ENCODE results near the gene SLC13A2. TPM values are rescaled to one million over a fixed set of nuclear protein-coding genes. Genes with fewer than 3 reads are reported as not detected.
"Not testable (repeated sequence)": the region's sequence is repeated elsewhere in the genome, so short reads cannot be mapped to it uniquely, and the experiment has no call there.

The SLC13A2 gene, protein sequence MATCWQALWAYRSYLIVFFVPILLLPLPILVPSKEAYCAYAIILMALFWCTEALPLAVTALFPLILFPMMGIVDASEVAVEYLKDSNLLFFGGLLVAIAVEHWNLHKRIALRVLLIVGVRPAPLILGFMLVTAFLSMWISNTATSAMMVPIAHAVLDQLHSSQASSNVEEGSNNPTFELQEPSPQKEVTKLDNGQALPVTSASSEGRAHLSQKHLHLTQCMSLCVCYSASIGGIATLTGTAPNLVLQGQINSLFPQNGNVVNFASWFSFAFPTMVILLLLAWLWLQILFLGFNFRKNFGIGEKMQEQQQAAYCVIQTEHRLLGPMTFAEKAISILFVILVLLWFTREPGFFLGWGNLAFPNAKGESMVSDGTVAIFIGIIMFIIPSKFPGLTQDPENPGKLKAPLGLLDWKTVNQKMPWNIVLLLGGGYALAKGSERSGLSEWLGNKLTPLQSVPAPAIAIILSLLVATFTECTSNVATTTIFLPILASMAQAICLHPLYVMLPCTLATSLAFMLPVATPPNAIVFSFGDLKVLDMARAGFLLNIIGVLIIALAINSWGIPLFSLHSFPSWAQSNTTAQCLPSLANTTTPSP
- total RNA-seq (2014; rRNA removed; shearing (Covaris generic)): not detected in 2 replicates

DNA sequence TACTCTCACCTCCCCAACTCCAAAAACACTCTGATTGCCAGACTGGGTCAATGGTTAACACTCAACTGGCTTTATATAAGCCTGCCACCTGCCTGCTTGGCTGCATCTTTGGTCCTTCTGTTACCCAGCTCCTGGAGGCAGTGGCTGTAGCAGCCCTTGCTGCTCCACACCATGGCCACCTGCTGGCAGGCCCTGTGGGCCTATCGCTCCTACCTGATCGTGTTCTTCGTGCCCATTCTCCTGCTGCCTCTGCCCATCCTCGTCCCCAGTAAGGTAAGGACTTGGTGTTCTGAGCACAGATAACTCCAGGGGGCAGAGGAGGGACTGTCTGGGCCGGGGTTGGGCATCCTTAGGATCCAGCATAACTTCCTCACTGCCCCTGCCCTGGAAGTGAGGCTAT, at the start of gene SLC13A2:
SLC13A2 (plus strand) TSS at position 103 of the 400 bp plus-strand sequence; CDS start at position 172, 69 bp downstream.
- DNase-seq (ENCODE audit: low read depth): no peak

DNA sequence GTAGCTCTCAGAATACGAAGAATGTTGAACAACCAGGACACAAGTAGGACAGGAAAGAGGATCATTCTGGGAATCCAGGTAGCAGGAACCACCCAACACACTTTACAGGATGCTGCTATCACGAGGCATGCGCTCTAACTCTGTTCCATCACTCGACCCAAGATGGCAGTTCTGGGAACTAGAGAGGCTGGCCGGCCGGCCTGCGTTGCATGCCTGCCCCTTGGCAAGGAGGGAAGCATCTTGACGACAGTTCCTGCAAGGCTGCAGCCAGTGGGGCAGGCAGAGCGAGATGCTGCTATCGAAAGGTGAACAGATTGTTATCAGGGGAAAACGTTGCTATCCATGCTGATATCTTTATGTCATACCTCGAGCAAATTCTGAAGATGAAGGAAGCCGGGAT, 48.2 kb upstream of the SLC13A2 start:
- DNase-seq (ENCODE audit: low read depth): no peak

DNA sequence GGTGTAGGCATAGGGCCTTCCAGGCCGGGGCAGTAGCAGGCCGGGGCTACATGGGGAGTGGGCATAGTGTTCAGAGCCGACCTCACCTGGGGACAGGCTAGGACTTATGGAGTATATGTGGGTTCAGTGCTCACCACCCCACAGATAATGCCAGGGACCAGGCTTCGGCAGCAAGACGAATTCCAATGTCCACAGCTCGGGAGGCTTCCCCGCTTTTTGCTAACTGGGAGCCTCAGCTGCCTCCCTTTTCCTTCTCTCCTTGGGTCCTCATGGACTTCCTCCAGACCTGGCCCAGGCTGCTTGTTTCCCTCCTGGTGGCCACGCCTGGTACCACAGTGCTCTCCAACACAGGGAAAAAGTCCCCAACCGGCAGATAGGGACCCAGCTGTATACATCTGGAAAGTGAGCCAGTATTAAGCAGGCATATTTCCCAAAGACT, 47.3 kb upstream of the SLC13A2 start:
- peak; percentile 25 for DNase-seq (ENCODE audit: low read depth)

DNA sequence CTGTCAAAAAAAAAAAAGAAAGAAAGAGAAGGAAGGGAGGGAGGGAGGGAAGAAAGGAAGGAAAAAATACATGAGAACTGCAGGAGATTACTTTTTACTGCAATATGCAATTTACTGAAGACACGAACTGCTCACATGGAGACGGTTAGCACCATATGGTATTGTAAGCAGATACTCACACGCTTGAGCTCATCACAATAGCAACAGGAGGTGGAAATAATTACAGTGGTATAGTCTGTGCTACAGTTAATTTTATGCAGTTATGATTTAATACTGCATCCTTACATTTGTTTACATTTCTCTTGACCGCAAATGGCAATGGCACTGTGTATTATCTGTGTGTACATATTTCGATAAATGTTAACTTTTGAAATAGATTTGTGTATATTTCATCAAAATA, 46.1 kb upstream of the SLC13A2 start:
- no peak for DNase-seq (ENCODE audit: low read depth)

DNA sequence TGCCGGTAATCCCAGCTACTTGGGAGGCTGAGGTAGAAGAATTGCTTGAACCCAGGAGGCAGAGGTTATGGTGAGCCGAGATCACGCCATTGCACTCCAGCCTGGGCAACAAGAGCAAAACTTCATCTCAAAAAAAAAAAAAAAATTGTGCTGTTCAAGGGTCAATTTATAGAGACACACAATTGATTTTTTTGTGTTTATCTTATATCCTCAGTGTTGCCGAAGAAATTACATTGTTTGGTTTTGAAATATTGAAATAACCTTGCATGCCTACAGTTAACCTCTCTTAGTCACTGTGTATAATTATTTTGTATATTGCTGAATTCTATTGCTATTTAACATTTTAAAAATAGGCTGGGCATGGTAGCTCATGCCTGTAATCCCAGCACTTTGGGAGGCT, 45.5 kb upstream of the SLC13A2 start:
- DNase-seq (ENCODE audit: low read depth): not testable (repeated sequence)

DNA sequence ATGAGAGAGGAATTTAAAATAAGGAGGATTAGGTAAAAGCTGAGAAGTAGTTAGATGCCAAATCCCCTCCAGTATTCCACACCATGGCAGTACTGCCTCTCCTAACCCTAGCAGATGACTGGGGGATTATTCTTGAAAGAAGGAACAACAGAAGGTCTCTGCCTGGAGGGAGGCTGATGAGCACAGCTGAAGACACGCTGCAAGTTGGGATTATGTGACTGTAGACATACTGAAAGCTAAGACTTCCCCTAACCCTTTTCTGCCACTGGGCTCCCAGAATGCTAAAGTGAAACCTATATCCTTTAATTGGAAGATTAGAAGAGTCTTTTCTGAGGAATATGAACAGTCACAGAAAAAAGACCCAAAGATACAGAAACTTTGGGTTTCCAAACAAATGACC, 39.7 kb upstream of the SLC13A2 start:
- no peak for DNase-seq (ENCODE audit: low read depth)

DNA sequence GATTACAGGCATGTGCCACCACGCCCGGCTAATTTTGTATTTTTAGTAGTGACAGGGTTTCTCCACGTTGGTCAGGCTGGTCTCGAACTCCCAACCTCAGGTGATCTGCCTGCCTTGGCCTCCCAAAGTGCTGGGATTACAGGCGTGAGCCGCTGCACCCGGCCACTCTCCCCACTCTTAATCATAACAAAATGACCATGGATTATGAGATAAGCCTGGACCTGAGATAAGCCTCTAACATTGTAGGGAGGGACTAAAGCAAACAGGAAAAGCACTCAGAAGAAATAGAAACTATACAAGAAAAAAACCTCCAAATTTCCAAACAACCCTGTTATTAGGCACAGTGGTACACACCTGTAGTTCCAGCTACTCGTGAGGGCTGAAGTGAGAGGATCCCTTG, 39.1 kb upstream of the SLC13A2 start:
- DNase-seq (ENCODE audit: low read depth): not testable (repeated sequence)

DNA sequence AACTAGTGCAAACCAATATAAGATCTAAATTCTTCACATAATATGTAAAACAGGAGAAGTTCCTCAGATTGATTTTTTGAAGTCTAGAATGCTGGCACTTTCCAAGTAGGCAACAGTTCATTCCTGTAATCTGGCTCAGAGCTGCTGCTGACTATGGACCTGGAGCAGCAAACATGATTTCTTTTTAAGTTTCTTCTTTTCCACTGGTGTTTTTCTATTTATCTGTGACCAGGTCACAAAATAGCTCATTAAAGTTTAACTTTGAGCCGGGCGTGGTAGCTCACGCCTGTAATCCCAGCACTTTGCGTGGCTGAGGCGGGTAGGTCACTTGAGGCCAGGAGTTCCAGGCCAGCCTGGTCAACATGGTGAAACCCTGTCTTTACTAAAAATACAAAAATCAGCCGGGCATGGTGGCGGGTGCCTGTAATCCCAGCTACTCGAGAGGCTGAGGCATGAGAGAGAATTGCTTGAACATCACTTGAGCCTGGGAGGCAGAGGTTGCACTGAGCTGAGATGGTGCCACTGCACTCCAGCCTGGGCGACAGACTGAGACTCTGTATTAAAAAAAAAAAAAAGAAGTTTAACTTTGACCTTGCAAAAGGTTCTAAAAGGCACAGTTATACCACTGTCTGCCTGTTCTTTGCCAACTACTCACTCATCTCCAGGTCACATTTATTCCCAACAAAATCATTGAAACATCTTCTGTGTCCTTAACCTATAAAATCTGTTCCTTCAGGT, 29.4 kb upstream of the SLC13A2 start:
- DNase-seq (ENCODE audit: low read depth): no peak

DNA sequence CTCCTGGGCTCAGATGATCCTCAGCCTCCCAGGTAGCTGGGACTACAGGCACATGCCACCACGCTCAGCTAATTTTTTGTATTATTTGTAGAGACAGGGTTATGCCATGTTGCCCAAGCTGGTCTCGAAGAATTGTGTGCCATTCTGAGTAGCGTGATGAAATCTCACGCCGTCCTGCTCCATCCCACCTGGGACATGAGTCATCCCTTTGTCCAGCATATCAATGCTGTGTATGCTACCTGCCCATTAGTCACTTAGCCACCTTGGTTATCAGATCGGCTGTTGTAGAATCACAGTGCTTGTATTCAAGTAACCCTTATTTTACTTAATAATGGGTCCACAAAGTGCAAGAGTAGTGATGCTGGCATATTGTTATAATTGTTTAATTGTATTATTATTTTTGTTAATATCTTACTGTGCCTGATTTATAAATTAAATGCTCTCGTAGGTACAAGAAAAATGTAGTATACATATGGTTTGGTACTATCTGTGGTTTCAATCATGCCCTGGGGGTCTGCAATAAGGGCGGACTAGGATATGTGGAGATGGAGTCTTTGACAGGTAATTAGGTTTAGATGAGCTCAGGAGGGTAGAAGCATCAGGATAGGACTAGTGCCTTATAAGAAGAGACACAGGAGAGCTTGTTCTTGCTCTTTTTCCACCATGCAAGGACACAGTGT, 26.6 kb upstream of the SLC13A2 start:
- DNase-seq (ENCODE audit: low read depth): no peak

DNA sequence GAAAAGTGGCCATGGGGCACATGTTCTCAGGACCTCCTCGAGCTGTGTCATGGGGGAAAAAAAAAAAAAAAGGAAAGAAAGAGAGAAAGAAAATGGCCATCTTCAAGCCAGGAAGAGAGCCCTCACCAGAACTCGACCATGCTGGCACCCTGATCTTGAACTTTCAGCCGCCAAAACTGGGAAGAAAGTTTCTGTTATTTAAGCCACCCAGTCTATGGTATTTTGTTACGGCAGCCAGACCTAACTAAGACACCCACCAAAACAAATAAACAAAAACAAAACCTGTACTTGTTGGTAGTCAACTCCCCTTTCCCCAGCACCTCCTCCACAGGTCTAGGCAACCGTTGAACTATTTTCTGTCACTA, 26.1 kb upstream of the SLC13A2 start:
- no peak for DNase-seq (ENCODE audit: low read depth)

DNA sequence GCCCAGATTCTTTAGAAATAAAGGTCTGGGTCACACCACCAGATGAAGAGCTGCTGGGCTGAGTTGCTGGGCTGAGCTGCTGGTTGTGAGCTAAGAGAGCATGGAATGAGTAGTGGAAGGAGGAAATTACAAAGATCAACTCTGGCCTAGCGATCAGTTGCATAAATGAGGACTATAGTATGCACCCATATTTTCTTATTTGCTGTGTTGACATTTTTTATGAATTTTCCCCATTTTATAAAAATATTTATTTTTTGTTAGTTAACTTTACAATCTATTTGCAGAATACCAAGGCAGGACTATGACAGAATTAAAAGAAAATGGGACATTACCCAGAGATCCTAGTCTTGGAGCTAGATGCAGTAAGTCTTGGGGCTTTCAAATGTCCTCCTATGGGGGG, 23.6 kb upstream of the SLC13A2 start:
- DNase-seq (ENCODE audit: low read depth): no peak

DNA sequence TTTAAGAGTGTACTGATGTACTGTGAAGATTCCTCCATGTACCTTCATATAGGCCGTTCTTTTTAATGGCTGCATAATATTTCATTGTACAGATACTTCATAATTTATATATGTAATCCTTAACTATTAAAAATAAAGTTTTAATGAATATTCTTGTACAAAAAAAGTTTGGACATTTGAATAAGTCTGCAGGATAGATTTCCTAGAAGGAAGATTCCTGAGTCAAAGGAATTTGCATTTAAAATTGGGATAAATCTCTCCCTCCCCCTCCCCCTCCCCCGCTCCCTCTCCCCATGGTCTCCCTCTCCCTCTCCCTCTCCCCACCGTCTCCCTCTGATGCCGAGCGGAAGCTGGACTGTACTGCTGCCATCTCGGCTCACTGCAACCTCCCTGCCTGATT, 15.6 kb upstream of the SLC13A2 start:
- no peak for DNase-seq (ENCODE audit: low read depth)

DNA sequence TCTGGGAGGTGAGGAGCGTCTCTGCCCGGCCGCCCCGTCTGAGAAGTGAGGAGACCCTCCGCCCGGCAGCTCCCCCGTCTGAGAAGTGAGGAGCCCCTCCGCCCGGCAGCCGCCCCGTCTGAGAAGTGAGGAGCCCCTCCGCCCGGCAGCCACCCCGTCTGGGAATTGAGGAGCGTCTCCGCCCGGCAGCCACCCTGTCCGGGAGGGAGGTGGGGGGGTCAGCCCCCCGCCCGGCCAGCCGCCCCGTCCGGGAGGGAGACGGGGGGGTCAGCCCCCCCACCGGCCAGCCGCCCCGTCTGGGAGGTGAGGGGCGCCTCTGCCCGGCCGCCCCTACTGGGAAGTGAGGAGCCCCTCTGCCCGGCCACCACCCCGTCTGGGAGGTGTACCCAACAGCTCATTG, 14.6 kb upstream of the SLC13A2 start:
- DNase-seq (ENCODE audit: low read depth): not testable (repeated sequence)

DNA sequence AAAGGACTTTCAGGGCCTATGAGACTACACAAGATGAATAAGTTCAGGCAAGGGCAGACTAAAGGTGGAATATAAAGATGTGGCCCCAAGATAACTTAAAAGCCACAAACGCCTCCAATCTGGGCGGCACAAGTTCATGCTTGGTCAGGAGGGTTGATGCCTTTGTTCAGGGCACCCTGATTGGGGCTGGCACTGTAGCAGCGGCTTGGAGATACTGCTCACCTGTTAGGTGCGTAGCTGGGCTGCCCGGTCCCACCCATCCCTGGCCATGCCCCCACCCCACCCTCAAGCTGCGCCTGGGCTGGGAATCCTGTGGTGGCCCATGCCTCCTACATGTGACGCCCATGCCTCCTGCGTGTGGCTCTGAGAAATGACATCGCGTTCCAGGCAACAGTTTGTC, 12.5 kb upstream of the SLC13A2 start:
- no peak for DNase-seq (ENCODE audit: low read depth)

DNA sequence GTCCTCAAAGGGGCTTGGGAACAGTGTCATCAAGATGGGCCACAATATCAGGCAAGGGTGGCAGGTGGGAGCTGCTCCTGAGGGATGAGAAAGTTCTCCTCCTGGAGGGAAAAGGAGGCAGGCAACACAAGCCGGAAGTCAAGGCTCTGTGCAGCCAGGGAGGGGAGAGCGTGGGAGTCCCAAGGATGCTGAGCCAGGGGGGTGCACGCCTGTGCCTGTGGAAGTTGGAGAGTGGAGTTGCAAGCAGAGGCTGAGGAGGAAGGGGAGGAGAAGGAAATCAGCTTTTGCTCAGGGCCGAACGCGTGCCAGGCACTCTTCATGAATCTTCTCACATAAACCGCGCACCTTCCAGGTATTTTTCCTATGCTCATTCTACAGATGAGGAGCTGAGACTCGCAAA, 7.4 kb upstream of the SLC13A2 start:
- no peak for DNase-seq (ENCODE audit: low read depth)

DNA sequence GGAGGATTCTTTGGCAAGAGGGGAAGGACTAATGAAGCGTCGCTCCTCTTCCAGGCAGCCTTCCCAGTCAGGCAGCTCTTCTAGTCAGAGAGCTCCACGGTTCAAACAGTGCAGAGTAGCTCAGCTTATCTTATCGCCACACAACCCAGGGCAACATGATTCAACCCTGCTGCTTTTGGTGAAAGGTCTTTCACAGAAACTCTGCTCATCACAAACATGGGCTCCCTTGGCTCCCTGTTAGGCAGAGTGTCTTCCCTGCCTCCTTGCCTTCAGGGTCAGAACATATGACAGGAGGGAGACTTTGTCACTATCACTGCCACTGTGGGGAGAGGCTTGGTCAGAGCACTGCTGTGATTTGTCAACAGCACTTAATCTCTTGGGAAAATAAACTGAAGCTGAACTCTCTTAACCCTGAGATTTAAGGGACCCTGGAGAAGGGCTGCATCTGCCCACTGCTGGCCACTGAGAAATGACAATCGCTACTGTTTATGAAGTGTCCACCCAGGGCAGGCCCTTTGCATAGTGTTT, 6.9 kb upstream of the SLC13A2 start:
- DNase-seq (ENCODE audit: low read depth): no peak

DNA sequence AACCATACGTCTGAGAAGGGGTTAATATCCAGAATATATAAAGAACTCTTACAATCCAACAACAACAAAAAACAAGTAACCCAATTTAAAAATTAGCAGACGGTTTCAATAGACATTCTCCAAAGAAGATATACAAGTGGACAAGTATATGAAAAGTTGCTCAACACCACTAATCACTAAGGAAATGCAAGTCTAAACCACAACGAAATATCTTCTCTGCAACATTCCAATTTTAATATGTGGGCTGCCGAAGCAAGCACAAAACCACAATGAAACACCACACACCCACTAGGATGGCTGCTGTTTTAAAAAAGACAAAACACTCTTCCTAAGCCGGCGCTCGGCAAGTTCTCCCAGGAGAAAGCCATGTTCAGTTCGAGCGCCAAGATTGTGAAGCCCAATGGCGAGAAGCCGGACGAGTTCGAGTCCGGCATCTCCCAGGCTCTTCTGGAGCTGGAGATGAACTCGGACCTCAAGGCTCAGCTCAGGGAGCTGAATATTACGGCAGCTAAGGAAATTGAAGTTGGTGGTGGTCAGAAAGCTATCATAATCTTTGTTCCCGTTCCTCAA, 5.9 kb upstream of the SLC13A2 start:
- DNase-seq (ENCODE audit: low read depth): peak; percentile 58

DNA sequence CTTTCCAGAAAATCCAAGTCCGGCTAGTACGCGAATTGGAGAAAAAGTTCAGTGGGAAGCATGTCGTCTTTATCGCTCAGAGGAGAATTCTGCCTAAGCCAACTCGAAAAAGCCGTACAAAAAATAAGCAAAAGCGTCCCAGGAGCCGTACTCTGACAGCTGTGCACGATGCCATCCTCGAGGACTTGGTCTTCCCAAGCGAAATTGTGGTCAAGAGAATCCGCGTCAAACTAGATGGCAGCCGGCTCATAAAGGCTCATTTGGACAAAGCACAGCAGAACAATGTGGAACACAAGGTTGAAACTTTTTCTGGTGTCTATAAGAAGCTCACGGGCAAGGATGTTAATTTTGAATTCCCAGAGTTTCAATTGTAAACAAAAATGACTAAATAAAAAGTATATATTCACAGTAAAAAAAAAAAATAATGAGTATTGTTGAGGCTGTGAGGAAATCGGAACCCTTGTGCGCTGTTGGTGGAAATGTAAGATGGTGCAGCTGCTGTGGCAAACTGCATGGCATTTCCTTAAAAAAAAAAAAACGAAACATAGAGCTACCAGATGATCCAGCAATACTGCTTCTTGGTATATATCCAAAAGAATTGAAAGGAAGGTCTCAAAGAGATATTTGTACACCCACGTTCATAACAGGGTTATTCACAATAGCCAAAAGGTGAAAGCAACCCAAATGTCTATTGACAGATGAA, 5.3 kb upstream of the SLC13A2 start:
- DNase-seq (ENCODE audit: low read depth): not testable (repeated sequence)

DNA sequence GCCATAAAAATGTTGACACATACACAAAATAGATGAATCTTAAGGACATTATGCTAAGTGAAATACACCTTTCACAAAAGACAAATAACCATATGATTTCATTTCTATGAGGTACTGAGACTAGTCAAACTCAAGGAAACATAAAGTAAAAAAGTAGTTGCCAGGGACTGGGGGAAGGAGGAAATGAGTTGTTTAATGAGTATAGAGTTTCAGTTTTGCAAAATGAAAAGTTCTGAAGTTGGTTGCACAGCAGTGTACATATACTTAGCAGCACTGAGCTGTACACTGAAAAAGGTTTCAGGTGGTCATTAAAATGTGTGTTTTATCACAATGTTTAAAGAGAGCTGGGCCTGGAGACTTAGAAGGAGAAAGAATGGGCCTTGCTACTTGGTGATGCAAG, 4.7 kb upstream of the SLC13A2 start:
- no peak for DNase-seq (ENCODE audit: low read depth)

DNA sequence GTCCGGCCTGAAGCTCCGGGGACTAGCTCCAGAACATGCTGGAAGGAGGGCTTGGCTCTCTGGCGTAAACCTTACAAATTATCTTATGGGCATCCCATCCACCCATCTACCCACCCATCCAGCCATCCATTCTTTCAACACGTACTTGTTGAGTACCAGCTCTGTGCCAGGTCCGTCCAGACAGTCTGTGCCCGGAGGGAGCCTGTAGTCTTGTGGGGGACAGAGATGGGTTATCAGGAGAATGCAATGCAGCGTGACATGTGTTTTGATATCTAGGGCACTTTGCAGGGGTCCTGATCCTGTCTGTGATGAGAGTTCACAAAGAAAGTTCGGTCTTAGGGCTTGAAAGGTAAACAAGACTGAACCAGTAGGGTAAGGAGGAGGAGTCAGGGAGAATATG, 4.1 kb upstream of the SLC13A2 start:
- DNase-seq (ENCODE audit: low read depth): no peak

Measured in M059J (cell line).